H1 (cell line): ENCODE measurements around the gene RAB5B.
A peak's percentile ranks its signal among the peaks of the same experiment; 100 is the strongest.

ENCODE experiments used
- EZH2 ChIP-seq: fragments of 200-600 bp; sonication (generic); IDR thresholded peaks from 2 replicates; pipeline ENCODE4 v1.7.1; 2012; ENCODE audit warnings: low read depth, mild to moderate bottlenecking, moderate library complexity, low read length, inconsistent platforms; ENCODE audit not compliant: severe bottlenecking
- HDAC2 ChIP-seq, 2 experiments: fragments of 300-600 bp in 1 of 2; sonication (generic) in 1 of 2; IDR thresholded peaks; 2 replicates each; pipeline ENCODE4 v1.6.1; 2011 to 2012; ENCODE audit warnings: low read depth in 2 of 2, low read length in 2 of 2, mild to moderate bottlenecking in 2 of 2, moderate library complexity in 2 of 2, borderline replicate concordance in 1 of 2, inconsistent platforms in 1 of 2
- JUN ChIP-seq: IDR thresholded peaks from 2 replicates; pipeline ENCODE4 v1.6.1; 2011; ENCODE audit warnings: low read depth, mild to moderate bottlenecking, improper control_type of control experiment, low read length
- POLR2A ChIP-seq, 2 experiments: IDR thresholded peaks; 1 replicate in 1 of 2; 2 replicates in 1 of 2; pipeline ENCODE4 v1.6.1; 2011; ENCODE audit warnings: low read depth in 2 of 2, low read length in 2 of 2, mild to moderate bottlenecking in 2 of 2; ENCODE audit errors: control extremely low read depth in 1 of 2
- POLR2AphosphoS5 ChIP-seq: IDR thresholded peaks from 2 replicates; pipeline ENCODE4 v1.6.1; 2011; ENCODE audit warnings: low read depth, low read length
- RAD21 ChIP-seq, 2 experiments: IDR thresholded peaks in 1 of 2; conservative IDR thresholded peaks in 1 of 2; 2 replicates each; pipeline ENCODE4 v1.6.1; 2011; ENCODE audit warnings: low read depth in 2 of 2, low read length in 2 of 2, improper control_type of control experiment in 1 of 2, inconsistent platforms in 1 of 2, mild to moderate bottlenecking in 1 of 2, moderate library complexity in 1 of 2
- RFX5 ChIP-seq: IDR thresholded peaks from 2 replicates; pipeline ENCODE4 v1.6.1; 2011; ENCODE audit warnings: low read depth, low read length, improper control_type of control experiment, borderline replicate concordance
- RNF2 ChIP-seq: fragments of 200-900, 300-1000 bp; sonication (generic); IDR thresholded peaks from 2 replicates; pipeline ENCODE4 v1.7.1; 2016; ENCODE audit warnings: borderline replicate concordance, low read depth, mild to moderate bottlenecking, antibody characterized with exemption, low read length; ENCODE audit not compliant: poor library complexity, severe bottlenecking; ENCODE audit errors: missing control alignments
- SP1 ChIP-seq: IDR thresholded peaks from 2 replicates; pipeline ENCODE4 v1.6.1; 2011; ENCODE audit warnings: low read depth, low read length
- TF ChIP-seq, protein P1 (sequence below), 3 experiments: IDR thresholded peaks; 1 replicate in 2 of 3; 2 replicates in 1 of 3; pipeline versions ENCODE4 v1.5.1 to v1.6.1; 2011; ENCODE audit warnings: low read length in 3 of 3, mild to moderate bottlenecking in 3 of 3, inconsistent platforms in 2 of 3, low read depth in 1 of 3, moderate library complexity in 1 of 3; ENCODE audit not compliant: insufficient read depth in 1 of 3; ENCODE audit errors: control extremely low read depth in 1 of 3
- TF ChIP-seq, protein P2 (sequence below): IDR thresholded peaks from 2 replicates; pipeline ENCODE4 v1.6.1; 2012; ENCODE audit warnings: inconsistent platforms

DNA sequence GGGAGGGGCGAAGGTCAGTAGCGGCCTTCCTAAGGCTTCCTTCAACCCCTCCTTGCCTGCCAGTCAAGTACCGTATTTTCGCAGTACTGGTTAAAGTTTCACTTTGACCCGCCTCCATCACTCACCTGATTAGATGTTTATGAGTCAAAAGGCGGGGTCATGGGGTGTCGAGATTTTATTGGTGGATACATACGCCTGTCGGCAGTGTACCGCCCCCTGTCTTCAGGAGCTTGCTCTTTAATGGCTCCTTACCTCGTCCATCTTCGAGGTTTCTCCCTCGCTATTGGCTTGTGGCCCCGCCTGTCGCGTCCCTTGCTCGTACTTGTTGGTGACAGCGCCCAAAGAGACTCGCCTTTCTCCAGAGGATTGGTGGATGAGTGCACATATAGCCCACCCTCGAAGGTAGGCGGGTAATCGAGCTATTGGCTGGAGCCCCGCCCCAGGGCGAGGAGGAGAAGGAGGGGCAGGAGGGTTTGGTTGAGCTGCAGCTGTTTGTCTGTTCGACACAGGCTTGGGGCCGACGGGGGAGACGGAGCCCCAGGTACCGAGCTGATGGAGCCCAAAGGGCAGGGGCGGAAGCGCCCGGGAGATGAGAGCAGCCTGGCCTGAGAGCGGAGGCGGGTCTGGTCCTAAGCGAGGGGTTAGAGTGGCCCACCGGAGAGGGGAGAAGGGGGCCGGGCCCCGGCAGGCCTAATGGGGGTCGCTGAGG, at the start of gene RAB5B:
- TF ChIP-seq, protein P1, sequence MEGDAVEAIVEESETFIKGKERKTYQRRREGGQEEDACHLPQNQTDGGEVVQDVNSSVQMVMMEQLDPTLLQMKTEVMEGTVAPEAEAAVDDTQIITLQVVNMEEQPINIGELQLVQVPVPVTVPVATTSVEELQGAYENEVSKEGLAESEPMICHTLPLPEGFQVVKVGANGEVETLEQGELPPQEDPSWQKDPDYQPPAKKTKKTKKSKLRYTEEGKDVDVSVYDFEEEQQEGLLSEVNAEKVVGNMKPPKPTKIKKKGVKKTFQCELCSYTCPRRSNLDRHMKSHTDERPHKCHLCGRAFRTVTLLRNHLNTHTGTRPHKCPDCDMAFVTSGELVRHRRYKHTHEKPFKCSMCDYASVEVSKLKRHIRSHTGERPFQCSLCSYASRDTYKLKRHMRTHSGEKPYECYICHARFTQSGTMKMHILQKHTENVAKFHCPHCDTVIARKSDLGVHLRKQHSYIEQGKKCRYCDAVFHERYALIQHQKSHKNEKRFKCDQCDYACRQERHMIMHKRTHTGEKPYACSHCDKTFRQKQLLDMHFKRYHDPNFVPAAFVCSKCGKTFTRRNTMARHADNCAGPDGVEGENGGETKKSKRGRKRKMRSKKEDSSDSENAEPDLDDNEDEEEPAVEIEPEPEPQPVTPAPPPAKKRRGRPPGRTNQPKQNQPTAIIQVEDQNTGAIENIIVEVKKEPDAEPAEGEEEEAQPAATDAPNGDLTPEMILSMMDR (IDR thresholded peaks at IDR 0.05; ENCODE audit: control extremely low read depth in 1 of 3, insufficient read depth in 1 of 3, low read depth in 1 of 3, low read length in 3 of 3), result no peak
- TF ChIP-seq RNF2 (no peak), POLR2A (IDR thresholded peaks at IDR 0.05; ENCODE audit: control extremely low read depth in 1 of 2, low read depth in 2 of 2, low read length in 2 of 2) (peak; percentile 88 to 93), RAD21 (IDR thresholded peaks at IDR 0.05 in 1 of 2, conservative IDR thresholded peaks at IDR 0.05 in 1 of 2; ENCODE audit: low read depth in 2 of 2, low read length in 2 of 2) (no peak), POLR2AphosphoS5 (peak; percentile 89), EZH2 (no peak), RFX5 (no peak), JUN (no peak), SP1 (peak; percentile 100), HDAC2 (IDR thresholded peaks at IDR 0.05; ENCODE audit: borderline replicate concordance in 1 of 2, low read depth in 2 of 2, low read length in 2 of 2) (peak in 1 of 2 experiments; percentile 92; a peak in 2 of 4 replicates)
- TF ChIP-seq, protein P2, sequence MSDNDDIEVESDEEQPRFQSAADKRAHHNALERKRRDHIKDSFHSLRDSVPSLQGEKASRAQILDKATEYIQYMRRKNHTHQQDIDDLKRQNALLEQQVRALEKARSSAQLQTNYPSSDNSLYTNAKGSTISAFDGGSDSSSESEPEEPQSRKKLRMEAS, result no peak; the same call in none of the 2 replicates
